Measurements from ENCODE around the gene PPP1R12B.

The PPP1R12B gene

GRCh38 chr1:202348509-202349205, at the start of gene PPP1R12B:
TSS of gene PPP1R12B (plus strand) at chr1:202348699. CDS start at chr1:202348852, 153 bp downstream.
- DNase-seq (ENCODE audit: low read depth): peak; percentile 91

GRCh38 chr1:202302166-202302565, 46.3 kb upstream of the PPP1R12B start:
- no peak for DNase-seq (ENCODE audit: low read depth)

- DNase-seq (ENCODE audit: low read depth): no peak
Measured at GRCh38 chr1:202304375-202304774, 44.1 kb upstream of the PPP1R12B start.

- no peak for DNase-seq (ENCODE audit: low read depth)
Measured at GRCh38 chr1:202305168-202305567, 43.3 kb upstream of the PPP1R12B start.

- DNase-seq (ENCODE audit: low read depth): no peak
Measured at GRCh38 chr1:202306535-202307345, 41.8 kb upstream of the PPP1R12B start.

- DNase-seq (ENCODE audit: low read depth): no peak
Measured at GRCh38 chr1:202310071-202310725, 38.3 kb upstream of the PPP1R12B start.

- DNase-seq (ENCODE audit: low read depth): no peak
Measured at GRCh38 chr1:202310746-202311145, 37.8 kb upstream of the PPP1R12B start.

GRCh38 chr1:202311875-202312635, 36.4 kb upstream of the PPP1R12B start:
- no peak for DNase-seq (ENCODE audit: low read depth)

- DNase-seq (ENCODE audit: low read depth): peak; percentile 65
Measured at GRCh38 chr1:202315576-202316168, 32.8 kb upstream of the PPP1R12B start.

GRCh38 chr1:202316186-202316585, 32.3 kb upstream of the PPP1R12B start:
- DNase-seq (ENCODE audit: low read depth): no peak

GRCh38 chr1:202317941-202318925, 30.3 kb upstream of the PPP1R12B start:
- no peak for DNase-seq (ENCODE audit: low read depth)

- DNase-seq (ENCODE audit: low read depth): no peak
Measured at GRCh38 chr1:202319381-202320080, 29.0 kb upstream of the PPP1R12B start.

GRCh38 chr1:202320081-202320405, 28.5 kb upstream of the PPP1R12B start:
- DNase-seq (ENCODE audit: low read depth): no peak

GRCh38 chr1:202323731-202324130, 24.8 kb upstream of the PPP1R12B start:
- DNase-seq (ENCODE audit: low read depth): no peak

- no peak for DNase-seq (ENCODE audit: low read depth)
Measured at GRCh38 chr1:202324646-202325045, 23.9 kb upstream of the PPP1R12B start.

GRCh38 chr1:202329891-202330290, 18.6 kb upstream of the PPP1R12B start:
- DNase-seq (ENCODE audit: low read depth): no peak

- no peak for DNase-seq (ENCODE audit: low read depth)
Measured at GRCh38 chr1:202333861-202334260, 14.6 kb upstream of the PPP1R12B start.

GRCh38 chr1:202343652-202344349, 4.7 kb upstream of the PPP1R12B start:
- no peak for DNase-seq (ENCODE audit: low read depth)

- no peak for DNase-seq (ENCODE audit: low read depth)
Measured at GRCh38 chr1:202348005-202348508, 442 bp upstream of the PPP1R12B start.

Data from activated T-cell treated with anti-CD3 and anti-CD28 coated beads for 1 hour (primary cell).